Transverse colon (tissue), 4 donors: ENCODE measurements around the gene ACVR1.

Experiments used
- POLR2A ChIP-seq: fragments of 450-650 bp; IDR thresholded peaks from one replicate; pipeline ENCODE4 v1.6.1; 2016; ENCODE audit warnings: antibody characterized with exemption, mild to moderate bottlenecking, moderate library complexity
- POLR2AphosphoS5 ChIP-seq, 3 donors: sonication (generic); formaldehyde crosslinking; IDR thresholded peaks; one replicate each; pipeline ENCODE4 v1.6.1; 2016; ENCODE audit warnings: antibody characterized with exemption in 3 of 3
- TF ChIP-seq, protein P1 (sequence below), 5 experiments: fragments of 200-600 bp in 3 of 5; fragments of 450-650 bp in 2 of 5; sonication (generic) in 3 of 5; IDR thresholded peaks; 1 replicate in 2 of 5; 2 replicates in 3 of 5; pipeline ENCODE4 v1.5.1; 2016 to 2017; ENCODE audit warnings: antibody characterized with exemption in 5 of 5, inconsistent platforms in 3 of 5, mild to moderate bottlenecking in 2 of 5, moderate library complexity in 1 of 5

DNA sequence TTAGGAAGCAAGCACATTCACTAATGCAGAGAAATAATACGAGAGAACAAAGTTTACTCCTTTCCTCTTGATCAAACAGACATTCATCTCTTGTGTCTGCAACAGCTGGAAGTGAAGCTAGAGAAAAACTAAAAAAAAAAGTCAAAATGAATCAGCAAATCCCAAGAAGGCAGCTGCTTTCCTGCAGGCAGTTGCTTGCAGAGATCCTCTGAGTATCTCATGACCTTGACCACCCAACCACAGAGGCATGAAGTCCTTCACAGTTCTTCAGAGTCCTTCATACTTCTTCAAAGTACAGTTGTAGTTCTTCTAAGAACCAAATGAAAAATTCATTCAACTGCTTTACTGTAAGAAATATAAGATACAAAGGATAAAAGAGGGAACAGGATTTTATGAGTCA is 150.3 kb downstream of the ACVR1 start:
- TF ChIP-seq, protein P1, sequence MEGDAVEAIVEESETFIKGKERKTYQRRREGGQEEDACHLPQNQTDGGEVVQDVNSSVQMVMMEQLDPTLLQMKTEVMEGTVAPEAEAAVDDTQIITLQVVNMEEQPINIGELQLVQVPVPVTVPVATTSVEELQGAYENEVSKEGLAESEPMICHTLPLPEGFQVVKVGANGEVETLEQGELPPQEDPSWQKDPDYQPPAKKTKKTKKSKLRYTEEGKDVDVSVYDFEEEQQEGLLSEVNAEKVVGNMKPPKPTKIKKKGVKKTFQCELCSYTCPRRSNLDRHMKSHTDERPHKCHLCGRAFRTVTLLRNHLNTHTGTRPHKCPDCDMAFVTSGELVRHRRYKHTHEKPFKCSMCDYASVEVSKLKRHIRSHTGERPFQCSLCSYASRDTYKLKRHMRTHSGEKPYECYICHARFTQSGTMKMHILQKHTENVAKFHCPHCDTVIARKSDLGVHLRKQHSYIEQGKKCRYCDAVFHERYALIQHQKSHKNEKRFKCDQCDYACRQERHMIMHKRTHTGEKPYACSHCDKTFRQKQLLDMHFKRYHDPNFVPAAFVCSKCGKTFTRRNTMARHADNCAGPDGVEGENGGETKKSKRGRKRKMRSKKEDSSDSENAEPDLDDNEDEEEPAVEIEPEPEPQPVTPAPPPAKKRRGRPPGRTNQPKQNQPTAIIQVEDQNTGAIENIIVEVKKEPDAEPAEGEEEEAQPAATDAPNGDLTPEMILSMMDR (IDR thresholded peaks at IDR 0.05): no peak
- no peak for TF ChIP-seq POLR2A
- TF ChIP-seq POLR2AphosphoS5 (IDR thresholded peaks at IDR 0.05): no peak
